HepG2 (cell line): Measurements from ENCODE around the gene ZNF607. TPM values are rescaled to one million over a fixed set of nuclear protein-coding genes. Genes with fewer than 3 reads are reported as not detected.

Source experiments
- BRCA1 ChIP-seq: sonication (generic); formaldehyde crosslinking; IDR thresholded peaks from 2 replicates; pipeline ENCODE4 v1.4.0; 2020; ENCODE audit warnings: missing genetic modification reagents
- DR1 ChIP-seq: sonication (generic); formaldehyde crosslinking; IDR thresholded peaks from 2 replicates; pipeline ENCODE4 v1.8.0; 2021; ENCODE audit warnings: mild to moderate bottlenecking, missing genetic modification reagents, inconsistent platforms
- FOXJ3 ChIP-seq: sonication (generic); formaldehyde crosslinking; IDR thresholded peaks from 2 replicates; pipeline ENCODE4 v1.4.0; 2020; ENCODE audit warnings: missing genetic modification reagents, mild to moderate bottlenecking, borderline replicate concordance
- HNRNPUL1 ChIP-seq: fragments of 200-400 bp; formaldehyde crosslinking; IDR thresholded peaks from 2 replicates; pipeline ENCODE4 v1.6.1; 2017; ENCODE audit warnings: low read depth, mild to moderate bottlenecking, low read length, moderate library complexity
- MTF2 ChIP-seq: sonication (generic); formaldehyde crosslinking; IDR thresholded peaks from 2 replicates; pipeline ENCODE4 v1.5.0; 2020; ENCODE audit warnings: missing genetic modification reagents, borderline replicate concordance
- MXD4 ChIP-seq: IDR thresholded peaks from 2 replicates; pipeline ENCODE4 v1.6.1; 2016; ENCODE audit warnings: mild to moderate bottlenecking, missing biosample characterization, missing genetic modification reagents
- MYC ChIP-seq: sonication (generic); formaldehyde crosslinking; IDR thresholded peaks from 2 replicates; pipeline ENCODE4 v1.9.0; 2021; ENCODE audit warnings: missing genetic modification reagents, borderline replicate concordance
- NFKB2 ChIP-seq: sonication (generic); formaldehyde crosslinking; IDR thresholded peaks from 2 replicates; pipeline ENCODE4 v1.4.0; 2020; ENCODE audit warnings: missing genetic modification reagents, borderline replicate concordance
- RXRB ChIP-seq: IDR thresholded peaks from 2 replicates; pipeline ENCODE4 v1.6.1; 2016; ENCODE audit warnings: borderline replicate concordance, missing genetic modification reagents, missing compliant biosample characterization
- TARDBP ChIP-seq: sonication (generic); formaldehyde crosslinking; IDR thresholded peaks from 2 replicates; pipeline ENCODE4 v1.8.0; 2022; ENCODE audit warnings: mild to moderate bottlenecking, missing genetic modification reagents
- THAP11 ChIP-seq: IDR thresholded peaks from 2 replicates; pipeline ENCODE4 v1.6.1; 2016; ENCODE audit warnings: missing biosample characterization, missing genetic modification reagents
- THYN1 ChIP-seq: sonication (generic); formaldehyde crosslinking; IDR thresholded peaks from 2 replicates; pipeline ENCODE4 v1.8.1; 2023; ENCODE audit warnings: low read depth, mild to moderate bottlenecking, moderate library complexity, missing genetic modification reagents, borderline replicate concordance
- ZFP90 ChIP-seq: sonication (generic); formaldehyde crosslinking; IDR thresholded peaks from 2 replicates; pipeline ENCODE4 v1.8.0; 2022; ENCODE audit warnings: missing genetic modification reagents, mild to moderate bottlenecking, inconsistent platforms, borderline replicate concordance
- ZFX ChIP-seq: sonication (generic); formaldehyde crosslinking; IDR thresholded peaks from 2 replicates; pipeline ENCODE4 v1.4.0; 2020; ENCODE audit warnings: mild to moderate bottlenecking, low read depth, missing genetic modification reagents, moderate library complexity
- ZNF205 ChIP-seq: IDR thresholded peaks from 2 replicates; pipeline ENCODE4 v1.6.1; 2018; ENCODE audit warnings: missing biosample characterization, missing genetic modification reagents
- ZNF317 ChIP-seq: sonication (generic); formaldehyde crosslinking; IDR thresholded peaks from 2 replicates; pipeline ENCODE4 v1.5.0; 2020; ENCODE audit warnings: mild to moderate bottlenecking, missing genetic modification reagents
- ZNF350 ChIP-seq: sonication (generic); formaldehyde crosslinking; IDR thresholded peaks from 2 replicates; pipeline ENCODE4 v1.4.0; 2020; ENCODE audit warnings: mild to moderate bottlenecking, low read depth, missing genetic modification reagents, borderline replicate concordance
- ZNF44 ChIP-seq: sonication (generic); formaldehyde crosslinking; IDR thresholded peaks from 2 replicates; pipeline ENCODE4 v1.5.1; 2020; ENCODE audit warnings: mild to moderate bottlenecking, missing genetic modification reagents
- ZNF496 ChIP-seq: sonication (generic); formaldehyde crosslinking; IDR thresholded peaks from 2 replicates; pipeline ENCODE4 v1.8.1; 2023; ENCODE audit warnings: mild to moderate bottlenecking, moderate library complexity, missing genetic modification reagents; ENCODE audit not compliant: insufficient replicate concordance
- ZNF562 ChIP-seq: sonication (generic); formaldehyde crosslinking; IDR thresholded peaks from 2 replicates; pipeline ENCODE4 v1.8.0; 2022; ENCODE audit warnings: missing genetic modification reagents, borderline replicate concordance
- polyA plus RNA-seq, 8 experiments: library from polyadenylated mRNA; depleted of rRNA in 3 of 8; stranded (reverse) in 7 of 8; unstranded in 1 of 8; fragments of >200 nt; fragmentation: Illumina TruSeq in 4 of 8; extraction: Trizol in 4 of 8; gene quantifications; 2 replicates each; pipeline versions ENCODE4 v1.2.1 to v1.2.3, GENCODE V29; 2011 to 2016; ENCODE audit warnings: low read depth in 4 of 8, missing spikeins in 1 of 8, mixed read lengths in 1 of 8; ENCODE audit not compliant: insufficient read depth in 1 of 8
- total RNA-seq, 5 experiments: library from RNA; depleted of rRNA; stranded (reverse); fragments of >200 nt; fragmentation: Illumina TruSeq; extraction: Trizol; gene quantifications; 2 replicates each; pipeline ENCODE4 v1.2.3, GENCODE V29; 2016; ENCODE audit warnings: low read depth in 1 of 5
- TF ChIP-seq, protein P1 (sequence below): sonication (generic); formaldehyde crosslinking; IDR thresholded peaks from 2 replicates; pipeline ENCODE4 v1.4.0; 2020; ENCODE audit warnings: mild to moderate bottlenecking, missing genetic modification reagents
- TF ChIP-seq, protein P2 (sequence below): sonication (generic); formaldehyde crosslinking; IDR thresholded peaks from 2 replicates; pipeline ENCODE4 v1.4.0; 2020; ENCODE audit warnings: missing genetic modification reagents
- TF ChIP-seq, protein P3 (sequence below): sonication (generic); formaldehyde crosslinking; IDR thresholded peaks from 2 replicates; pipeline ENCODE4 v1.5.1; 2020; ENCODE audit warnings: mild to moderate bottlenecking, moderate library complexity, missing genetic modification reagents
- TF ChIP-seq, protein P4 (sequence below): conservative IDR thresholded peaks from 2 replicates; pipeline ENCODE4 v1.6.1; 2018; ENCODE audit warnings: missing genetic modification reagents

Gene ZNF607
- total and polyA plus RNA-seq, 2 of the 13 experiments (the other 11 are each of a cell fraction or from before 2014, with no cell fraction given): 3.8 to 8.3 TPM

DNA sequence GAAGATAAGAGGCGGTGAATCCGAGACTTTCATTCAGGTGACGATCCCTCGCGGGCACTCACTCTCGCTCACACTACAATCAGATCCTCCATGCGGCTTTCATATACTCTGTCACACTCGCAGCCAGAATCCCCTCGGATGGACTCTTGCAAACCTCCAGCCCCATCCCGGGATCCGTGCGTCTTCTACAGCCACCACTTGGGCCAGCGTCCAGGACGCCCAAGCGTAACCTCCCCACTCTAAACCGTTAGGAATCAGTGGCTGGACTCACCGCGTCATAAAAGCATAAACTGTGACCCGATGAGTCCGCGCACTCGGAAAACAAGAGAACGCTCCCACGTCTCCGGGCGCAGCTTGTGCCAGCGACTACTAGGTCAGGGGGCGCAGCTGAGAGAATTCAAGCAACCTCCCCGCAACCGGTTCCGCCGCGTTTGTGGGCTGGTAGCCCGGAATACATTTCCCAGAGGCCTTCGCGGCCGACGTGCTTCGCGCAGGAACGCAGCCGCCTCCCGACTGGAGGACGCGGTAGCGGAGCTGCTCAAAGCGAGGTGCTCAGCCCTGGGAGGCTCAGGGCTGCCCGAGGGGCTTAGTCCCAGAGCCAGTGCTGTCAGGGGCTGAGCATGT lies 27.6 kb downstream of the ZNF607 start (continued):
- TF ChIP-seq TARDBP (CRISPR knock-in tag): peak; percentile 68; the same call in 1 of the 2 replicates
- no peak for TF ChIP-seq THYN1 (CRISPR knock-in tag)
- TF ChIP-seq ZFP90 (CRISPR knock-in tag): peak; percentile 78; the same call in 1 of the 2 replicates
- TF ChIP-seq HNRNPUL1: no peak
- TF ChIP-seq THAP11 (CRISPR knock-in tag): peak; percentile 98
- TF ChIP-seq, protein P1, sequence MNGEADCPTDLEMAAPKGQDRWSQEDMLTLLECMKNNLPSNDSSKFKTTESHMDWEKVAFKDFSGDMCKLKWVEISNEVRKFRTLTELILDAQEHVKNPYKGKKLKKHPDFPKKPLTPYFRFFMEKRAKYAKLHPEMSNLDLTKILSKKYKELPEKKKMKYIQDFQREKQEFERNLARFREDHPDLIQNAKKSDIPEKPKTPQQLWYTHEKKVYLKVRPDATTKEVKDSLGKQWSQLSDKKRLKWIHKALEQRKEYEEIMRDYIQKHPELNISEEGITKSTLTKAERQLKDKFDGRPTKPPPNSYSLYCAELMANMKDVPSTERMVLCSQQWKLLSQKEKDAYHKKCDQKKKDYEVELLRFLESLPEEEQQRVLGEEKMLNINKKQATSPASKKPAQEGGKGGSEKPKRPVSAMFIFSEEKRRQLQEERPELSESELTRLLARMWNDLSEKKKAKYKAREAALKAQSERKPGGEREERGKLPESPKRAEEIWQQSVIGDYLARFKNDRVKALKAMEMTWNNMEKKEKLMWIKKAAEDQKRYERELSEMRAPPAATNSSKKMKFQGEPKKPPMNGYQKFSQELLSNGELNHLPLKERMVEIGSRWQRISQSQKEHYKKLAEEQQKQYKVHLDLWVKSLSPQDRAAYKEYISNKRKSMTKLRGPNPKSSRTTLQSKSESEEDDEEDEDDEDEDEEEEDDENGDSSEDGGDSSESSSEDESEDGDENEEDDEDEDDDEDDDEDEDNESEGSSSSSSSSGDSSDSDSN (CRISPR knock-in tag): peak; percentile 84
- no peak for TF ChIP-seq ZNF562 (CRISPR knock-in tag)
- TF ChIP-seq ZNF205 (CRISPR knock-in tag): no peak; the same call in 1 of the 2 replicates
- TF ChIP-seq RXRB (CRISPR knock-in tag): peak; percentile 92
- TF ChIP-seq ZNF44 (CRISPR knock-in tag): no peak
- TF ChIP-seq, protein P2, sequence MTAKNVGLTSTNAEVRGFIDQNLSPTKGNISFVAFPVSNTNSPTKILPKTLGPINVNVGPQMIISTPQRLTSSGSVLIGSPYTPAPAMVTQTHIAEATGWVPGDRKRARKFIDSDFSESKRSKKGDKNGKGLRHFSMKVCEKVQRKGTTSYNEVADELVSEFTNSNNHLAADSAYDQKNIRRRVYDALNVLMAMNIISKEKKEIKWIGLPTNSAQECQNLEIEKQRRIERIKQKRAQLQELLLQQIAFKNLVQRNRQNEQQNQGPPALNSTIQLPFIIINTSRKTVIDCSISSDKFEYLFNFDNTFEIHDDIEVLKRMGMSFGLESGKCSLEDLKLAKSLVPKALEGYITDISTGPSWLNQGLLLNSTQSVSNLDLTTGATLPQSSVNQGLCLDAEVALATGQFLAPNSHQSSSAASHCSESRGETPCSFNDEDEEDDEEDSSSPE (CRISPR knock-in tag): peak; percentile 70
- TF ChIP-seq, protein P3, sequence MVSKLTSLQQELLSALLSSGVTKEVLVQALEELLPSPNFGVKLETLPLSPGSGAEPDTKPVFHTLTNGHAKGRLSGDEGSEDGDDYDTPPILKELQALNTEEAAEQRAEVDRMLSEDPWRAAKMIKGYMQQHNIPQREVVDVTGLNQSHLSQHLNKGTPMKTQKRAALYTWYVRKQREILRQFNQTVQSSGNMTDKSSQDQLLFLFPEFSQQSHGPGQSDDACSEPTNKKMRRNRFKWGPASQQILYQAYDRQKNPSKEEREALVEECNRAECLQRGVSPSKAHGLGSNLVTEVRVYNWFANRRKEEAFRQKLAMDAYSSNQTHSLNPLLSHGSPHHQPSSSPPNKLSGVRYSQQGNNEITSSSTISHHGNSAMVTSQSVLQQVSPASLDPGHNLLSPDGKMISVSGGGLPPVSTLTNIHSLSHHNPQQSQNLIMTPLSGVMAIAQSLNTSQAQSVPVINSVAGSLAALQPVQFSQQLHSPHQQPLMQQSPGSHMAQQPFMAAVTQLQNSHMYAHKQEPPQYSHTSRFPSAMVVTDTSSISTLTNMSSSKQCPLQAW (CRISPR knock-in tag): peak; percentile 86
- no peak for TF ChIP-seq FOXJ3 (CRISPR knock-in tag)
- peak; percentile 89 for TF ChIP-seq ZNF350 (CRISPR knock-in tag)
- TF ChIP-seq, protein P4, sequence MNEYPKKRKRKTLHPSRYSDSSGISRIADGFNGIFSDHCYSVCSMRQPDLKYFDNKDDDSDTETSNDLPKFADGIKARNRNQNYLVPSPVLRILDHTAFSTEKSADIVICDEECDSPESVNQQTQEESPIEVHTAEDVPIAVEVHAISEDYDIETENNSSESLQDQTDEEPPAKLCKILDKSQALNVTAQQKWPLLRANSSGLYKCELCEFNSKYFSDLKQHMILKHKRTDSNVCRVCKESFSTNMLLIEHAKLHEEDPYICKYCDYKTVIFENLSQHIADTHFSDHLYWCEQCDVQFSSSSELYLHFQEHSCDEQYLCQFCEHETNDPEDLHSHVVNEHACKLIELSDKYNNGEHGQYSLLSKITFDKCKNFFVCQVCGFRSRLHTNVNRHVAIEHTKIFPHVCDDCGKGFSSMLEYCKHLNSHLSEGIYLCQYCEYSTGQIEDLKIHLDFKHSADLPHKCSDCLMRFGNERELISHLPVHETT (CRISPR knock-in tag): peak; percentile 49; the same call in 1 of the 2 replicates
- no peak; the same call in 1 of the 2 replicates for TF ChIP-seq NFKB2 (CRISPR knock-in tag)
- TF ChIP-seq ZFX (CRISPR knock-in tag): peak; percentile 72
- peak; percentile 66; the same call in 1 of the 2 replicates for TF ChIP-seq DR1
- no peak for TF ChIP-seq BRCA1 (CRISPR knock-in tag)
- TF ChIP-seq ZNF496: no peak
- peak; percentile 66; the same call in 1 of the 2 replicates for TF ChIP-seq MXD4 (CRISPR knock-in tag)
- TF ChIP-seq ZNF317 (CRISPR knock-in tag): no peak
- TF ChIP-seq MTF2: no peak
- TF ChIP-seq MYC (CRISPR knock-in tag): peak; percentile 71
